Osteocyte (in vitro differentiated cells): ENCODE data around the gene SLC22A3. TPM values are rescaled to one million over a fixed set of nuclear protein-coding genes. Genes with fewer than 3 reads are reported as not detected.
"Not testable (repeated sequence)": the region's sequence is repeated elsewhere in the genome, so short reads cannot be mapped to it uniquely, and the experiment has no call there.

Source experiments
- DNase-seq: peaks from one replicate; pipeline ENCODE4 v3.0.0; 2021; ENCODE audit warnings: mixed read lengths; ENCODE audit not compliant: unreplicated experiment; ENCODE audit errors: extremely low spot score
- H3K27ac Mint-ChIP-seq: one replicate; pipeline ENCODE4 v1.8.0; 2021; ENCODE audit warnings: mild to moderate bottlenecking, mixed read lengths; ENCODE audit not compliant: unreplicated experiment
- H3K27me3 Mint-ChIP-seq: one replicate; pipeline ENCODE4 v1.8.0; 2021; ENCODE audit warnings: mixed read lengths; ENCODE audit not compliant: unreplicated experiment
- H3K36me3 Mint-ChIP-seq: one replicate; pipeline ENCODE4 v1.8.0; 2021; ENCODE audit warnings: mixed read lengths; ENCODE audit not compliant: unreplicated experiment
- H3K4me1 Mint-ChIP-seq: one replicate; pipeline ENCODE4 v1.8.0; 2021; ENCODE audit warnings: mixed read lengths; ENCODE audit not compliant: unreplicated experiment
- H3K4me3 Mint-ChIP-seq: one replicate; pipeline ENCODE4 v1.8.0; 2021; ENCODE audit warnings: mild to moderate bottlenecking, moderate library complexity, mixed read lengths; ENCODE audit not compliant: unreplicated experiment
- H3K9me3 Mint-ChIP-seq: one replicate; pipeline ENCODE4 v1.8.0; 2021; ENCODE audit warnings: mixed read lengths; ENCODE audit not compliant: unreplicated experiment
- CTCF ChIP-seq: fragments of 200-600 bp; sonication (generic); IDR thresholded peaks from 2 replicates; pipeline ENCODE4 v1.5.0; 2021; ENCODE audit warnings: antibody characterized with exemption, mild to moderate bottlenecking, moderate library complexity
- total RNA-seq: library from RNA; stranded (reverse); gene quantifications from 2 replicates; pipeline ENCODE4 v1.2.1, GENCODE V29; 2021

Gene SLC22A3
- total RNA-seq, 1 donor from 2014 or later: not detected

- no peaks in the 10 kb centered on the region for H3K36me3 Mint-ChIP-seq
- H3K27ac Mint-ChIP-seq: no peak overlapping the region
- no peaks in the 10 kb centered on the region for H3K9me3 Mint-ChIP-seq
- no peak for TF ChIP-seq CTCF
- peaks cover 13% of the 10 kb centered on the region for H3K27me3 Mint-ChIP-seq
- no peak overlapping the region for H3K4me3 Mint-ChIP-seq
- DNase-seq: peak; percentile 84
- H3K4me1 Mint-ChIP-seq: no peaks in the 10 kb centered on the region
Measured at GRCh38 chr6:160362556-160362955, 14.4 kb downstream of the SLC22A3 start.

GRCh38 chr6:160363016-160363996, 15.1 kb downstream of the SLC22A3 start:
- no peaks in the 10 kb centered on the region for H3K4me1 Mint-ChIP-seq
- no peak overlapping the region for H3K4me3 Mint-ChIP-seq
- no peak overlapping the region for H3K27ac Mint-ChIP-seq
- no peaks in the 10 kb centered on the region for H3K9me3 Mint-ChIP-seq
- no peak for DNase-seq
- H3K36me3 Mint-ChIP-seq: no peaks in the 10 kb centered on the region
- TF ChIP-seq CTCF: no peak
- H3K27me3 Mint-ChIP-seq: peaks cover 7% of the 10 kb centered on the region

- Mint-ChIP-seq H3K27me3 (no peaks in the 10 kb centered on the region), H3K4me1 (no peaks in the 10 kb centered on the region), H3K27ac (no peak overlapping the region), H3K9me3 (peaks cover 6% of the 10 kb centered on the region), H3K36me3 (no peaks in the 10 kb centered on the region), H3K4me3 (no peak overlapping the region)
- TF ChIP-seq CTCF: no peak
- DNase-seq: no peak
Measured at GRCh38 chr6:160365117-160365516, 16.9 kb downstream of the SLC22A3 start.

GRCh38 chr6:160367798-160368547, 19.8 kb downstream of the SLC22A3 start:
- Mint-ChIP-seq H3K27ac (no peak overlapping the region), H3K36me3 (no peaks in the 10 kb centered on the region), H3K9me3 (peaks cover 6% of the 10 kb centered on the region), H3K4me3 (no peak overlapping the region), H3K27me3 (no peaks in the 10 kb centered on the region), H3K4me1 (no peaks in the 10 kb centered on the region)
- DNase-seq: peak; percentile 78
- no peak for TF ChIP-seq CTCF

- H3K4me1 Mint-ChIP-seq: no peaks in the 10 kb centered on the region
- no peaks in the 10 kb centered on the region for H3K36me3 Mint-ChIP-seq
- DNase-seq: peak; percentile 75
- no peak overlapping the region for H3K4me3 Mint-ChIP-seq
- no peak for TF ChIP-seq CTCF
- H3K27me3 Mint-ChIP-seq: no peaks in the 10 kb centered on the region
- H3K27ac Mint-ChIP-seq: no peak overlapping the region
- H3K9me3 Mint-ChIP-seq: peaks cover 6% of the 10 kb centered on the region
Measured at GRCh38 chr6:160368670-160369069, 20.5 kb downstream of the SLC22A3 start.

- H3K36me3 Mint-ChIP-seq, H3K9me3 Mint-ChIP-seq, H3K4me1 Mint-ChIP-seq, DNase-seq, H3K27ac Mint-ChIP-seq, H3K27me3 Mint-ChIP-seq, H3K4me3 Mint-ChIP-seq: not testable (repeated sequence)
Measured at GRCh38 chr6:160373601-160374000, 25.4 kb downstream of the SLC22A3 start.
